Frontal cortex (tissue), 4 donors: ENCODE data around the gene CNNM4. TPM values are rescaled to one million over a fixed set of nuclear protein-coding genes. Genes with fewer than 3 reads are reported as not detected.

Experiments used
- DNase-seq, 2 donors: peaks; one replicate each; pipeline ENCODE4 v3.0.0; 2012; ENCODE audit warnings: low spot score in 2 of 2
- FAIRE-seq: peaks from 2 replicates; lab custom pipeline; 2012; peaks lifted over from hg19 to GRCh38; lab: Jason Lieb, UNC
- small RNA-seq: library from RNA; depleted of rRNA; stranded (forward); fragments of <200 nt; gene quantifications from one replicate; pipeline ENCODE3, GENCODE V24; 2014
- total RNA-seq: library from RNA; depleted of rRNA; stranded (reverse); fragments of >200 nt; gene quantifications from one replicate; pipeline ENCODE4 v1.2.3, GENCODE V29; 2014
- donor health status: control.
- donor health status: control.
- donor health status: control.

The CNNM4 gene
- total RNA-seq, 1 donor from 2014 or later, result 5.3 TPM

GRCh38 chr2:96843538-96844268 lies 83.0 kb downstream of the CNNM4 start, which contains the start of gene ANKRD23:
TSS of gene ANKRD23 (minus strand) at chr2:96844021. CDS start at chr2:96843992, 29 bp downstream.
- no peak for FAIRE-seq
- no peak for DNase-seq

DNA sequence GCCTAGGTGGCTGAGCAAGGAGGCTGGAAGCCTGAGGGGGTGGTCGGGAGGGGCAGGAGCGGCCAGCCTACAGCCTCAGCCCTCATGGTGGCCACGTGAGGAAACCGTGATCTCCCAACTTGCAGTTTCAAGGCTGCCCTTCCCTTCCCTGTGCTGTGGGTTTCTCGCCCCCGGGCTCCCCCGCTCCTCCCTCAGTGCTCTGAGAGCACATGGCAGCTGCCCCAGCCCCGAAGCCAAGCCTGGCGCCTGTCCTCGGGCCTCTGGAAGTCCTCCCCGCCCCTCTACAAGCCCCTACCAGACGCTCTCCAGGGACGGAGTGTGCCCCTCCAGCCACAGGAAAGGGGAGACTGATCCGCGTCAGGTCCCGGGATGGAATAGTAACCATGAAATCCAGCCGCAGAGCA lies 83.7 kb downstream of the CNNM4 start:
- FAIRE-seq (no peak), DNase-seq (no peak)

DNA sequence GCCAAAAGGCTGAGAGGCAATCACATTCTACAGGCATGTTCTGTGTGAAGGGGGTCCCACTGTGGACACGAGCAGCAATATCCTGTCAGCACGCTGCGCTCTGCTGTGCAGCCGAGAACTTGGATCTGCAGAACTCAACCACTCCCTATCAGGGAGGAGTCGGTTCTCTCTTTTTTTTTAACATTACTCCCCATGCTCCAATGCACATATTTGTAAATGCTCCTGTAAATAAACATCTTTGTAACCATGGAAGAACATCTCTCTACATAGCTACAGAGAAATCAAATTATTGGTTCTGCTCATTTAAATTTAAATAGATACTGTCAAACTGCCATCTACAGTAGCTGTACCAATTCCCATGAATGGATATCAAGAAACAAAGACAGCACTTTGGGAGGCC lies 86.1 kb downstream of the CNNM4 start:
- no peak for DNase-seq
- no peak for FAIRE-seq

- no peak for DNase-seq
- no peak for FAIRE-seq
Observed at GRCh38 chr2:96847586-96847985, 86.9 kb downstream of the CNNM4 start.

- FAIRE-seq, result no peak
- no peak for DNase-seq
Observed at GRCh38 chr2:96848264-96848663, 87.6 kb downstream of the CNNM4 start.

GRCh38 chr2:96852667-96853066 lies 92.0 kb downstream of the CNNM4 start:
- DNase-seq (no peak), FAIRE-seq (no peak)

- FAIRE-seq (no peak), DNase-seq (no peak)
Observed at GRCh38 chr2:96853321-96853720, 92.6 kb downstream of the CNNM4 start.

- FAIRE-seq (no peak), DNase-seq (no peak)
Observed at GRCh38 chr2:96856776-96857666, 96.3 kb downstream of the CNNM4 start.

GRCh38 chr2:96857667-96858372 lies 97.1 kb downstream of the CNNM4 start, which contains the start of gene ANKRD39:
TSS of gene ANKRD39 (minus strand) at chr2:96858016. CDS start at chr2:96857987, 29 bp downstream.
- FAIRE-seq (no peak), DNase-seq (peak; percentile 98 to 99)

DNA sequence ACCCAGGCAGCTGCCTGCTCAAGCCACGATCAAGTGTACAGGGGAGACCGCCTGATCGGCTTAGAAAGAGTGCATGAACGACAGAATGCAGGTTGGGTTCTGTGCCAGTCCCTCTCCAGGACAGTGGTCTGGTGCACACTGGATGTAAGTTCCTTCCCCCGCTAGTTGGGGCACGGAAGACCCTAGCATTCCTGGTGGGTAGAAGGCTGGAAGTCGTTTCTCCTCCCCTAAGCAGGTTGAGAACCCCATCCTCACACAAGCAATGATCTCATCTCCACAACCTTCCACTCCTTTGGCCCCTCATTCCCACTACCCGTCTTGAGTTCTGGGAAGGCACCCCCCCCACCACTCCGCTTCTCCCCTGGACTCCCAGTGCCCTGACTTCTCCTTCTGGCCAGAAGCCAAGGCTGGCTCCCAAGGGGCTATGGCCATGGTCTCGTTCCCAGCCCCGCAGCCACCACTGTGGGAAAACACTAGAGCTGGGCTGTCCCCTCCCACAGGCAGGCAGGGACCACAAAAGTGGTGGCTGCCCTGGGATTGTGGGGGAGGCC lies 98.5 kb downstream of the CNNM4 start:
- FAIRE-seq (no peak), DNase-seq (no peak)

GRCh38 chr2:96859681-96860064 lies 99.0 kb downstream of the CNNM4 start:
- DNase-seq, result no peak
- FAIRE-seq, result no peak

GRCh38 chr2:96860065-96861029 lies 99.6 kb downstream of the CNNM4 start:
- no peak for FAIRE-seq
- no peak for DNase-seq

DNA sequence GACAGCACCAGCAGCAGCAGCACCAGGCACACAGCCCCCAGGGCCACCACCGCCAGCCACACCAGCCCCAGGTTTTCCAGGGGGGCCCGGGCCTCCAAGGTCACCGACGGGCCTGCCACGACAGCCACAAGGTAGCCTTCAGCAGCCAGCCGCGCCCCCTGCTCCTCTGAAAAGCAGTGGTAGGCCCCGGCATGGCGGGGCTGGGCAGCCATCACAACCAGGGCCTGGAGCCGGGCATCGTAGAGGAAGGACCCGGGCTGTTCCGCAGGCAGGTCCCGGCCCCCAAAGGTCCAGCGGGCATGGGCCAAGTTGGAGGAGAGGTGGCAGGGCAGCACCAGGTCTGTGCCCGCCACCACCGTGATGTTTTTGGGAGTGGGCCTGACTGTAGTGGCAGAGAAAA lies 100.4 kb downstream of the CNNM4 start:
- DNase-seq, result no peak

More for the DNA sequence above, 100.4 kb downstream of the CNNM4 start:
- no peak for FAIRE-seq

Small RNAs within 50 kb of the gene (small RNA-seq; reads per million reads assigned to genes)
- 0.08 reads per million for gene MIR3127

Other genes starting within 250 kb of the CNNM4 start
- gene ARID5A, start 224.2 kb upstream of the CNNM4 start, total RNA-seq, result 1.6 TPM
- gene KANSL3, start 122.6 kb upstream of the CNNM4 start, total RNA-seq, result 22.0 TPM
- 0.41 TPM for gene FER1L5, start 118.1 kb upstream of the CNNM4 start, total RNA-seq
- gene LMAN2L, start 20.8 kb upstream of the CNNM4 start, total RNA-seq, result 23.6 TPM
- 11.8 TPM for gene CNNM3, start 55.4 kb downstream of the CNNM4 start, total RNA-seq
- gene ANKRD23, start 83.1 kb downstream of the CNNM4 start, total RNA-seq, result 4.1 TPM
- 5.7 TPM for gene ANKRD39, start 97.1 kb downstream of the CNNM4 start, total RNA-seq
- 52.6 TPM for gene SEMA4C, start 109.2 kb downstream of the CNNM4 start, total RNA-seq
- gene FAM178B, start 225.7 kb downstream of the CNNM4 start, total RNA-seq, result not detected